Liver (tissue), 9 donors: Measurements from ENCODE around the gene PAH. TPM values are rescaled to one million over a fixed set of nuclear protein-coding genes. Genes with fewer than 3 reads are reported as not detected.

ENCODE experiments used
- DNase-seq: peaks from one replicate; pipeline ENCODE4 v3.0.0-alpha.2; 2017; ENCODE audit warnings: low spot score
- H3K27ac ChIP-seq, 2 donors: one replicate each; pipeline ENCODE4 v1.7.0; 2013; ENCODE audit warnings: inconsistent platforms in 2 of 2, low read length in 2 of 2, control low read depth in 1 of 2, low read depth in 1 of 2, mild to moderate bottlenecking in 1 of 2
- H3K27me3 ChIP-seq, 4 donors: one replicate each; pipeline versions ENCODE4 v1.6.1 to v1.7.0; 2013; ENCODE audit warnings: low read length in 3 of 4, inconsistent platforms in 1 of 4, mild to moderate bottlenecking in 1 of 4, moderate library complexity in 1 of 4; ENCODE audit not compliant: control insufficient read depth in 4 of 4, insufficient read depth in 4 of 4
- H3K36me3 ChIP-seq, 4 donors: one replicate each; pipeline versions ENCODE4 v1.6.1 to v1.7.0; 2013; ENCODE audit warnings: low read length in 3 of 4, mild to moderate bottlenecking in 3 of 4, low read depth in 1 of 4, moderate library complexity in 1 of 4; ENCODE audit not compliant: control insufficient read depth in 4 of 4, insufficient read depth in 3 of 4
- H3K4me1 ChIP-seq, 4 donors: one replicate each; pipeline versions ENCODE4 v1.6.1 to v1.7.0; 2013; ENCODE audit warnings: low read length in 3 of 4, mild to moderate bottlenecking in 3 of 4, moderate library complexity in 1 of 4; ENCODE audit not compliant: control insufficient read depth in 4 of 4, insufficient read depth in 4 of 4
- H3K4me3 ChIP-seq, 3 donors: one replicate each; pipeline versions ENCODE4 v1.6.1 to v1.7.0; 2013; ENCODE audit warnings: low read length in 3 of 3, control low read depth in 1 of 3, low read depth in 1 of 3, mild to moderate bottlenecking in 1 of 3
- H3K9ac ChIP-seq, 2 donors: one replicate each; pipeline ENCODE4 v1.7.0; 2013; ENCODE audit warnings: low read length in 2 of 2, mild to moderate bottlenecking in 2 of 2, moderate library complexity in 2 of 2, control low read depth in 1 of 2, low read depth in 1 of 2
- H3K9me3 ChIP-seq, 4 donors: one replicate each; pipeline versions ENCODE4 v1.6.1 to v1.7.0; 2013; ENCODE audit warnings: low read length in 3 of 4; ENCODE audit not compliant: control insufficient read depth in 4 of 4
- EGR1 ChIP-seq, 2 donors: IDR thresholded peaks; 2 replicates each; pipeline ENCODE4 v1.6.1; 2016 to 2018; ENCODE audit warnings: antibody characterized with exemption in 2 of 2, low read depth in 2 of 2
- FOXA1 ChIP-seq: IDR thresholded peaks from 2 replicates; pipeline ENCODE4 v1.6.1; 2016; ENCODE audit warnings: antibody characterized with exemption
- FOXA2 ChIP-seq: IDR thresholded peaks from 2 replicates; pipeline ENCODE4 v1.6.1; 2016; ENCODE audit warnings: antibody characterized with exemption
- GABPA ChIP-seq, 2 donors: IDR thresholded peaks in 1 of 2; conservative IDR thresholded peaks in 1 of 2; 2 replicates each; pipeline ENCODE4 v1.6.1; 2016; ENCODE audit warnings: antibody characterized with exemption in 2 of 2, mild to moderate bottlenecking in 1 of 2, moderate library complexity in 1 of 2
- HNF4A ChIP-seq, 2 donors: conservative IDR thresholded peaks; 2 replicates each; pipeline ENCODE4 v1.6.1; 2016; ENCODE audit warnings: antibody characterized with exemption in 2 of 2, mild to moderate bottlenecking in 2 of 2
- HNF4G ChIP-seq: IDR thresholded peaks from 2 replicates; pipeline ENCODE4 v1.6.1; 2016; ENCODE audit warnings: antibody characterized with exemption
- JUND ChIP-seq, 2 donors: IDR thresholded peaks; 2 replicates each; pipeline ENCODE4 v1.6.1; 2016; ENCODE audit warnings: antibody characterized with exemption in 2 of 2
- MAX ChIP-seq: IDR thresholded peaks from 2 replicates; pipeline ENCODE4 v1.6.1; 2016; ENCODE audit warnings: antibody characterized with exemption
- NR2F2 ChIP-seq: IDR thresholded peaks from 2 replicates; pipeline ENCODE4 v1.6.1; 2016; ENCODE audit warnings: antibody characterized with exemption
- RAD21 ChIP-seq, 2 donors: IDR thresholded peaks; 2 replicates each; pipeline ENCODE4 v1.6.1; 2016; ENCODE audit warnings: antibody characterized with exemption in 2 of 2, mild to moderate bottlenecking in 2 of 2
- REST ChIP-seq: IDR thresholded peaks from 2 replicates; pipeline ENCODE4 v1.6.1; 2016; ENCODE audit warnings: antibody characterized with exemption, mild to moderate bottlenecking
- RXRA ChIP-seq, 2 donors: IDR thresholded peaks; 2 replicates each; pipeline ENCODE4 v1.6.1; 2017 to 2018; ENCODE audit warnings: antibody characterized with exemption in 2 of 2, mild to moderate bottlenecking in 1 of 2
- SP1 ChIP-seq: IDR thresholded peaks from 2 replicates; pipeline ENCODE4 v1.6.1; 2018; ENCODE audit warnings: antibody characterized with exemption, mild to moderate bottlenecking
- TAF1 ChIP-seq: conservative IDR thresholded peaks from 2 replicates; pipeline ENCODE4 v1.6.1; 2016; ENCODE audit warnings: antibody characterized with exemption, mild to moderate bottlenecking
- YY1 ChIP-seq: IDR thresholded peaks from 2 replicates; pipeline ENCODE4 v1.6.1; 2016; ENCODE audit warnings: antibody characterized with exemption, mild to moderate bottlenecking
- ZBTB33 ChIP-seq: IDR thresholded peaks from 2 replicates; pipeline ENCODE4 v1.6.1; 2016; ENCODE audit warnings: antibody characterized with exemption
- WGBS: extraction: QIAGEN DNeasy Blood & Tissue Kit; methylation state at CpG from one replicate; pipeline ENCODE4 v1.1.7; 2013; 5-methylcytosine and 5-hydroxymethylcytosine counted together
- polyA plus RNA-seq, 2 donors: library from polyadenylated mRNA; stranded (reverse) in 1 of 2; unstranded in 1 of 2; fragments of 200-250 nt in 1 of 2; fragments of >200 nt in 1 of 2; fragmentation: Nextera tagmentation in 1 of 2; extraction: Ambion mirVana in 1 of 2; gene quantifications; one replicate each; pipeline versions ENCODE4 v1.2.1 to v1.2.3, GENCODE V29; 2013 to 2015
- total RNA-seq, 2 donors: library from RNA; depleted of rRNA; stranded (reverse); fragments of >200 nt; gene quantifications; one replicate each; pipeline ENCODE4 v1.2.3, GENCODE V29; 2014
- TF ChIP-seq, protein P1 (sequence below): fragments of 150-350 bp; IDR thresholded peaks from 2 replicates; pipeline ENCODE4 v1.5.1; 2017; ENCODE audit warnings: improper control_type of control experiment, low read depth, low read length; ENCODE audit not compliant: missing input control
- TF ChIP-seq, protein P2 (sequence below): IDR thresholded peaks from 2 replicates; pipeline ENCODE4 v1.6.1; 2016; ENCODE audit warnings: antibody characterized with exemption
- donor health status: healthy.
- donor health status: healthy.
- donor health status: healthy.
- donor health status: healthy.
- donor health status: healthy.

Gene PAH
- total and polyA plus RNA-seq, 4 donors = 327 to 696 (median 568) TPM

DNA sequence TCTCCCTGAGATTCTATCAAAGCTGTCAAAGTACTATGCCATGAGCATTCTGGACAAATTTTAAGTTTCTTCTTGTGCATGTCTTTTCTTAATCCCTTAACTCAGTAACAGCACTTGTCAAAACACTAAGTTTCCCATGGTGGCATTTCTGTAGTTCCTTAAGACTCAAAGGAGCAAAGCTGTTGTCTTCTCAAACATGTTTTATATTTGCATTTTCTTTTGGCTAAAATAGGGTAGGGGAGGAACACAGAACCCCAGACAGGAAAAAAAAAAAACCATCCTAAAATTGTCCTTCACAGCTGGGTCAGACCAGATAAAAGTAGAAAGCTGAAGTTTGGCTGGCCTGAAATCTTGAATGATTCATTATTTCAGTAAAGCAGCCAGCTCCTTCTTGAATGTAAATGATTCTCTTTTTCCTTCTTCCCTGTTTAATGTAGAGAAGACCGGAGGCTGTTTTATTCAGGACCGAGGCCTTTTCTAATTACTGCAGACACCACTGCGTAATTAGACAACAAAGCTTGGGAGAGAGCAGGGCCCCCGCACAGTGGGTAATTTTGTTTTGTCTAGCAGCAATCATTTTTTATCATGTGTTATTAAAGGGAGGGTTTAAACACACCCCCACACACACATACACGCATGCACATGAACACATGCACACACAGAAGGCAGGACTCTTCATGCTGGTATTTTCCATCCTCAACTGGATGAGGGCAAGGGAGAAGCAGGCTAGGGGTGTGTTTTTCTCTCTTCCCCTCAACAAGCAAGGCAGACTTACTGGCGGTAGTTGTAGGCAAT is 51.0 kb downstream of the PAH start:
- Histone ChIP-seq H3K4me3 (no peak overlapping the region), H3K27ac (no peak overlapping the region), H3K27me3 (no peaks in the 10 kb centered on the region), H3K9me3 (no peaks in the 10 kb centered on the region), H3K4me1 (peaks cover 0 to 3% (median 0%) of the 10 kb centered on the region in 4 donors), H3K36me3 (peaks cover 6 to 45% (median 36%) of the 10 kb centered on the region in 4 donors), H3K9ac (no peak overlapping the region)
- WGBS = 90% methylated on average over 6 of the region's 6 CpGs
- no peak for DNase-seq
- TF ChIP-seq RXRA (IDR thresholded peaks at IDR 0.05) (no peak), ZBTB33 (no peak), MAX (no peak), NR2F2 (no peak), GABPA (IDR thresholded peaks at IDR 0.05 in 1 of 2, conservative IDR thresholded peaks at IDR 0.05 in 1 of 2) (no peak), FOXA2 (no peak), JUND (IDR thresholded peaks at IDR 0.05) (no peak), FOXA1 (no peak), HNF4G (no peak)
- TF ChIP-seq, protein P1, sequence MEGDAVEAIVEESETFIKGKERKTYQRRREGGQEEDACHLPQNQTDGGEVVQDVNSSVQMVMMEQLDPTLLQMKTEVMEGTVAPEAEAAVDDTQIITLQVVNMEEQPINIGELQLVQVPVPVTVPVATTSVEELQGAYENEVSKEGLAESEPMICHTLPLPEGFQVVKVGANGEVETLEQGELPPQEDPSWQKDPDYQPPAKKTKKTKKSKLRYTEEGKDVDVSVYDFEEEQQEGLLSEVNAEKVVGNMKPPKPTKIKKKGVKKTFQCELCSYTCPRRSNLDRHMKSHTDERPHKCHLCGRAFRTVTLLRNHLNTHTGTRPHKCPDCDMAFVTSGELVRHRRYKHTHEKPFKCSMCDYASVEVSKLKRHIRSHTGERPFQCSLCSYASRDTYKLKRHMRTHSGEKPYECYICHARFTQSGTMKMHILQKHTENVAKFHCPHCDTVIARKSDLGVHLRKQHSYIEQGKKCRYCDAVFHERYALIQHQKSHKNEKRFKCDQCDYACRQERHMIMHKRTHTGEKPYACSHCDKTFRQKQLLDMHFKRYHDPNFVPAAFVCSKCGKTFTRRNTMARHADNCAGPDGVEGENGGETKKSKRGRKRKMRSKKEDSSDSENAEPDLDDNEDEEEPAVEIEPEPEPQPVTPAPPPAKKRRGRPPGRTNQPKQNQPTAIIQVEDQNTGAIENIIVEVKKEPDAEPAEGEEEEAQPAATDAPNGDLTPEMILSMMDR = no peak

DNA sequence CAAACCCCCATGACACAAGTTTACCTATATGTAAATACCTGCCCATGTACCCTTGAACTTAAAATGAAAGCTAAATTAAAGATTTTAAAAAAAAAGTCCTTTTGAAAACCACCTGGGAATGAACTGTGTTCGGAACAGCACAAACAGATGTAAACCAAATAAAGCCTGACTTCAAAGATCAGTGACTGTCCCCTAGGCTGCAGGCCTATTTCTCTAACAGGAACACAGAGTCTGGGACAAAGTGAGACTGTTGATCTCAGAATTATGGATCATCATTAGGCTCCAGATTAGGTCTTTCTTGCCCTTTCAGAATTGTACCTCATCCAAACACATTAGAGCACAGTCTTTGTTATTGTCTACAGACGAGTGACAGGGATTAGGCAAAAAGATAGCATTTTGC is 54.6 kb downstream of the PAH start:
- Histone ChIP-seq H3K36me3 (peaks cover 3 to 33% (median 28%) of the 10 kb centered on the region in 4 donors), H3K9me3 (no peaks in the 10 kb centered on the region), H3K4me3 (no peak overlapping the region), H3K9ac (no peak overlapping the region), H3K27me3 (no peaks in the 10 kb centered on the region), H3K4me1 (peaks cover 0 to 3% (median 0%) of the 10 kb centered on the region in 4 donors), H3K27ac (no peak overlapping the region)
- WGBS = 83% methylated on average over 2 of the region's 2 CpGs
- DNase-seq = no peak
- TF ChIP-seq NR2F2 (no peak), RXRA (IDR thresholded peaks at IDR 0.05) (no peak), TAF1 (no peak), EGR1 (IDR thresholded peaks at IDR 0.05; ENCODE audit: low read depth in 2 of 2) (no peak), REST (no peak), JUND (IDR thresholded peaks at IDR 0.05) (no peak), MAX (no peak), YY1 (no peak), HNF4A (conservative IDR thresholded peaks at IDR 0.05) (no peak), ZBTB33 (no peak), FOXA1 (no peak), FOXA2 (no peak), RAD21 (IDR thresholded peaks at IDR 0.05) (no peak), SP1 (no peak)
- TF ChIP-seq, protein P2, sequence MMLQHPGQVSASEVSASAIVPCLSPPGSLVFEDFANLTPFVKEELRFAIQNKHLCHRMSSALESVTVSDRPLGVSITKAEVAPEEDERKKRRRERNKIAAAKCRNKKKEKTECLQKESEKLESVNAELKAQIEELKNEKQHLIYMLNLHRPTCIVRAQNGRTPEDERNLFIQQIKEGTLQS = no peak
- TF ChIP-seq, protein P1 = no peak
